Osteoblast (primary cell): Measurements from ENCODE around the gene COBL. TPM values are rescaled to one million over a fixed set of nuclear protein-coding genes. Genes with fewer than 3 reads are reported as not detected.

Experiments used
- DNase-seq: peaks from one replicate; pipeline ENCODE4 v3.0.0; 2011; ENCODE audit warnings: low spot score, mixed read lengths; ENCODE audit not compliant: insufficient read length; ENCODE audit errors: missing footprints
- H2AFZ ChIP-seq: 2 replicates; pipeline ENCODE4 v1.6.0; 2011; ENCODE audit warnings: mild to moderate bottlenecking, low read length
- H3K27ac ChIP-seq: 2 replicates; pipeline ENCODE4 v1.5.1; 2011; ENCODE audit warnings: mild to moderate bottlenecking, low read depth, low read length, moderate library complexity
- H3K27me3 ChIP-seq: 2 replicates; pipeline ENCODE4 v1.6.0; 2012; ENCODE audit warnings: mild to moderate bottlenecking, control low read depth, inconsistent platforms, low read length, moderate library complexity; ENCODE audit not compliant: insufficient read depth
- H3K36me3 ChIP-seq: 2 replicates; pipeline ENCODE4 v1.5.1; 2011; ENCODE audit warnings: mild to moderate bottlenecking, low read length, control low read depth, moderate library complexity; ENCODE audit not compliant: insufficient read depth
- H3K4me1 ChIP-seq: 2 replicates; pipeline ENCODE4 v1.5.1; 2011; ENCODE audit warnings: mild to moderate bottlenecking, low read length, control low read depth, moderate library complexity; ENCODE audit not compliant: insufficient read depth
- H3K4me2 ChIP-seq: 2 replicates; pipeline ENCODE4 v1.6.0; 2011; ENCODE audit warnings: mild to moderate bottlenecking, low read length; ENCODE audit not compliant: insufficient read depth
- H3K4me3 ChIP-seq: fragments of 200-600 bp; sonication (generic); 3 replicates; pipeline ENCODE4 v1.5.1; 2012; ENCODE audit warnings: mild to moderate bottlenecking, low read length, inconsistent platforms; ENCODE audit not compliant: insufficient read depth
- H3K79me2 ChIP-seq: 2 replicates; pipeline ENCODE4 v1.6.0; 2012; ENCODE audit warnings: mild to moderate bottlenecking, low read length, control low read depth, inconsistent platforms; ENCODE audit not compliant: insufficient read depth
- H3K9me3 ChIP-seq: 2 replicates; pipeline ENCODE4 v1.5.1; 2011; ENCODE audit warnings: low read depth, low read length, control low read depth
- H4K20me1 ChIP-seq: 2 replicates; pipeline ENCODE4 v1.6.0; 2012; ENCODE audit warnings: mild to moderate bottlenecking, low read length, control low read depth; ENCODE audit not compliant: insufficient read depth
- total RNA-seq: library from RNA; depleted of rRNA; stranded (reverse); fragments of >200 nt; gene quantifications from 2 replicates; pipeline ENCODE4 v1.2.3, GENCODE V29; 2012
- TF ChIP-seq, protein P1 (sequence below): IDR thresholded peaks from 2 replicates; pipeline ENCODE4 v1.5.1; 2011; ENCODE audit warnings: mild to moderate bottlenecking, low read depth, low read length, moderate library complexity; ENCODE audit errors: extremely low read depth

The COBL gene
- total RNA-seq, 1 donor: under 0.01 TPM

DNA sequence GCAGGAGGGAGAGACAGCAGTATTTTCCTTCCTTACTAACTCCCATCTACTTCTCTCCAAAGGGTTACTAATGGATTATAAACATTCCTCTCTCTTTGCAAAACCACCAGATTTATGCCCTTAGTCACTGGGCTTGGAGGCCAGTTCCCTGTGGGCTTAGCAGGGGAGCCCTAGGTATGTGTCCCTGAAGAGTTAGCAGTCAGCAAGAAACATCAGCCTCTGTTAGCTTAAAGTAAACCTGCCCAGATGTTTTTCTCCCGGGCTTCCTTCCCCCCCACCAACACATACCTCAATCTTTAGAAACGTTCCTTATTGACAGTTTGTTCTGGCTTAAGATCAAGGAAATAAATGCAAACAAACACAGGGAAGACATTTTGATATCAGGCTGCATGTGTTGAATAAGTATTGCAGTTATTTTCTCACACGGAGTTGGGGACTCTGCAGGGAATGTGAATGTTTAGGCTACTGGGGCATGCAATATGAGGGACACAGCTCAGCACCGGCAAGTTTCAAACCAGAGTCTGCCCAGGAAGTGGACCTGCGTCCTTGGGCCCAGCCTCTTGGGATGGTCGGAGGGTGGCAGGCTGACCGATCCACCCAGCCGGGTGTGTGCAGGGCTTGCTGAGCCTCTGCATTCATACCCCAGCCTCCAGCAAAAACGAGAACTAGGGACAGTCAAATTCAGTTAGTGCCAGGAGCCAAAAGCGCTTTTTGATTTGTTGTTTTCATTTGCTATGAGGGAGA is 281.9 kb downstream of the COBL start:
- peak; percentile 96 for DNase-seq
- peak overlapping the region; percentile 78 for H3K4me2 ChIP-seq
- H3K79me2 ChIP-seq: no peaks in the 10 kb centered on the region
- H4K20me1 ChIP-seq: no peaks in the 10 kb centered on the region
- H3K27ac ChIP-seq: peak overlapping the region; percentile 81
- no peaks in the 10 kb centered on the region for H3K27me3 ChIP-seq
- peak overlapping the region; percentile 31 for H3K4me3 ChIP-seq
- H3K4me1 ChIP-seq: peaks cover 40% of the 10 kb centered on the region
- peak overlapping the region; percentile 86 for H2AFZ ChIP-seq
- no peaks in the 10 kb centered on the region for H3K9me3 ChIP-seq
- TF ChIP-seq, protein P1, sequence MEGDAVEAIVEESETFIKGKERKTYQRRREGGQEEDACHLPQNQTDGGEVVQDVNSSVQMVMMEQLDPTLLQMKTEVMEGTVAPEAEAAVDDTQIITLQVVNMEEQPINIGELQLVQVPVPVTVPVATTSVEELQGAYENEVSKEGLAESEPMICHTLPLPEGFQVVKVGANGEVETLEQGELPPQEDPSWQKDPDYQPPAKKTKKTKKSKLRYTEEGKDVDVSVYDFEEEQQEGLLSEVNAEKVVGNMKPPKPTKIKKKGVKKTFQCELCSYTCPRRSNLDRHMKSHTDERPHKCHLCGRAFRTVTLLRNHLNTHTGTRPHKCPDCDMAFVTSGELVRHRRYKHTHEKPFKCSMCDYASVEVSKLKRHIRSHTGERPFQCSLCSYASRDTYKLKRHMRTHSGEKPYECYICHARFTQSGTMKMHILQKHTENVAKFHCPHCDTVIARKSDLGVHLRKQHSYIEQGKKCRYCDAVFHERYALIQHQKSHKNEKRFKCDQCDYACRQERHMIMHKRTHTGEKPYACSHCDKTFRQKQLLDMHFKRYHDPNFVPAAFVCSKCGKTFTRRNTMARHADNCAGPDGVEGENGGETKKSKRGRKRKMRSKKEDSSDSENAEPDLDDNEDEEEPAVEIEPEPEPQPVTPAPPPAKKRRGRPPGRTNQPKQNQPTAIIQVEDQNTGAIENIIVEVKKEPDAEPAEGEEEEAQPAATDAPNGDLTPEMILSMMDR: no peak
- no peaks in the 10 kb centered on the region for H3K36me3 ChIP-seq

DNA sequence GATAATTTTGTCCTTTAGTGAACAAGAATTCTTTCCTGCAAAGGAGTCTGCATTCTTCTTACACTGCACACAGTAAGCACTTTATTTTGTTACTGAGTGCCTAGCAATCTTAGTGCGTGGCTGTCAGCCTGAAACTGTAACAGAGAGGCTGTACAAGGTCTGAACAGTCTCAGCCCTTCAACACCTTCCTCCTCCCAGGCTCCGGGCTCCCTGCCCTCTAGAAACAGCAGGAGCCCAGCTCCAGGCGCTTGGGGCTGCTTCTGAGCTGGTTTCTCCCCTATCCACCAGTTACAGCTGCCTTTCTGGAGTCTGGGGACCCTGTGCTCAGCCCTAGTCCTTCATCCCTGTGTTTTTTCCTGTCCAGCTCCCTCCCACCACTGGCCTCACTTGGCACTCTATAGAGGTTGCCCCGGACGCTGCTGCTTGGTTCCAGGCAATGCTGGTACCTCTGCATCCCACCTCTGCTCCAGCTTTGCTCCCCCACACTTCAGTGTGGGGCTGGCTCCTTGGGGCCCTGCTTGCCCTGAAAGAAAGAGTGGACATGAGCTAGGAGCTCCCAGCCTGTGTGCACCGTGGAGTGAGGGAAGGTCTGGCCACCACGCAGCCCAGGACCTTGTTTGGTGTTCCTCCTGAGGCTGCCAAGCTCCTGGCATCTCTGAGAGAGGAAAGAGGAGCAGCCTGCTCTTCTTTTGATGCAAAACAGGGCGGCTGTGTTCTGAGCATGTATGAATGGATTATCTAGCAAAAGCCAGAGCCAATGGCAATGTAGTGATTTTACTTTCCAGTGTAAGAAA is 282.7 kb downstream of the COBL start:
- H3K27me3 ChIP-seq: no peaks in the 10 kb centered on the region
- TF ChIP-seq, protein P1: no peak
- peak overlapping the region; percentile 86 for H2AFZ ChIP-seq
- H3K4me3 ChIP-seq: peak overlapping the region; percentile 43
- H3K4me2 ChIP-seq: peak overlapping the region; percentile 78
- peak overlapping the region; percentile 81 for H3K27ac ChIP-seq
- peak; percentile 75 for DNase-seq
- H4K20me1 ChIP-seq: no peaks in the 10 kb centered on the region
- no peaks in the 10 kb centered on the region for H3K9me3 ChIP-seq
- H3K36me3 ChIP-seq: no peaks in the 10 kb centered on the region
- H3K79me2 ChIP-seq: no peaks in the 10 kb centered on the region
- H3K4me1 ChIP-seq: peaks cover 48% of the 10 kb centered on the region

DNA sequence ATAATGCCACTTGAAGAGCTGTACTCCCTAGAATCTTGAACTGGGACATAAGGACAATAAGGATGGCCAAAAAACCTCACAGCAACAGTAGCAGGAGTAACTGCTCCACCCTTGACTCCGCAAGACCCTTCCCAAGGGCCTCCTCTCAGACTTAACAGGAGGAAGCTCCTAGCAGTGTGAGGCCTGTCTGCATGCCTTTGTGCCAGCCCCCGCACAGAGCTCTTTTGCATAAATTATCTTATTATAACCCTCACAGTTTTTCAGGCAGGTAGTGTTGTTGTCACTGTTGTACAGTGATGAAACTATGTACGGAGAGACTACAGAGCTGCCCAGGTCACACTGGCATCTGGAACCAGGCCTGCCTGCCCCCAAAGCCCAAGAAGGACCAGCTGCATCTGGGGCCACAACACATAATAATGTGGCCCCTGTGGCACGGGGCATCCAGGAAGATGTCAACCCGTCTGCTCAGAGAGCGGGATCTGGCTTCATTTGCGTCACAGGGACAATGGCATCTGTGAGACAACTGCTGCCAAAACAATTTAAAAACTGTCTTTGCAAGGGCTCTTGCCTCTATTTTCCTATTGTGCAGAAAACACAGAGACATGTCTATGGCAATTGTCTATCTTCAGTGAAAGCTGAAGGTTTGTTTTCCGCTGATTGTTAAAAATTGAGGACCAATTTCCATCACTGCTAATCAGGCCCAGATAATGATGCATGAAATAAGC is 284.7 kb downstream of the COBL start:
- Histone ChIP-seq H3K9me3 (no peaks in the 10 kb centered on the region), H4K20me1 (no peaks in the 10 kb centered on the region), H2AFZ (no peak overlapping the region), H3K4me1 (peaks cover 49% of the 10 kb centered on the region), H3K79me2 (no peaks in the 10 kb centered on the region), H3K36me3 (no peaks in the 10 kb centered on the region), H3K4me2 (no peak overlapping the region), H3K4me3 (no peak overlapping the region), H3K27me3 (no peaks in the 10 kb centered on the region), H3K27ac (no peak overlapping the region)
- no peak for DNase-seq
- TF ChIP-seq, protein P1: no peak
